GM12872 (cell line): Measurements from ENCODE around the gene GCNT1.

Experiments used
- TF ChIP-seq, protein P1 (sequence below): IDR thresholded peaks from 3 replicates; pipeline ENCODE4 v1.5.1; 2011; ENCODE audit warnings: low read depth, mild to moderate bottlenecking, low read length, moderate library complexity; ENCODE audit not compliant: insufficient read depth

GCNT1 gene

DNA sequence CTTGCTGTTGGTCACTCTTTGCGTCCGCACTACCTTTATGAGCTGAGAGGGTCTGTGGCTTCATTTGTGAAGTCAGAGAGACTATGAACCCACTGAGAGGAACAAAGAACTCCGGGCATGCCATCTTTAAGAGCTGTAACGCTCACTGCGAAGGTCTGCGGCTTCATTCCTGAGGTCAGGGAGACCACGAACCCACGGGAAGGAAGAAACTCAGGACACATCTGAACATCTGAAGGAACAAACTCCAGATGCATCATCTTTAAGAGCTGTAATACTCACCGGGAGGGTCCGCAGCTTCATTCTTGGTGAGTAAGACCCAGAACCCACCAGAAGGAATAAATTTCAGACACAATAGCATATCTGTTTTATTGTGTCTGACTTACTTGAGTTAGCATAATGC is 19.2 kb downstream of the GCNT1 start:
- TF ChIP-seq, protein P1, sequence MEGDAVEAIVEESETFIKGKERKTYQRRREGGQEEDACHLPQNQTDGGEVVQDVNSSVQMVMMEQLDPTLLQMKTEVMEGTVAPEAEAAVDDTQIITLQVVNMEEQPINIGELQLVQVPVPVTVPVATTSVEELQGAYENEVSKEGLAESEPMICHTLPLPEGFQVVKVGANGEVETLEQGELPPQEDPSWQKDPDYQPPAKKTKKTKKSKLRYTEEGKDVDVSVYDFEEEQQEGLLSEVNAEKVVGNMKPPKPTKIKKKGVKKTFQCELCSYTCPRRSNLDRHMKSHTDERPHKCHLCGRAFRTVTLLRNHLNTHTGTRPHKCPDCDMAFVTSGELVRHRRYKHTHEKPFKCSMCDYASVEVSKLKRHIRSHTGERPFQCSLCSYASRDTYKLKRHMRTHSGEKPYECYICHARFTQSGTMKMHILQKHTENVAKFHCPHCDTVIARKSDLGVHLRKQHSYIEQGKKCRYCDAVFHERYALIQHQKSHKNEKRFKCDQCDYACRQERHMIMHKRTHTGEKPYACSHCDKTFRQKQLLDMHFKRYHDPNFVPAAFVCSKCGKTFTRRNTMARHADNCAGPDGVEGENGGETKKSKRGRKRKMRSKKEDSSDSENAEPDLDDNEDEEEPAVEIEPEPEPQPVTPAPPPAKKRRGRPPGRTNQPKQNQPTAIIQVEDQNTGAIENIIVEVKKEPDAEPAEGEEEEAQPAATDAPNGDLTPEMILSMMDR, result no peak

DNA sequence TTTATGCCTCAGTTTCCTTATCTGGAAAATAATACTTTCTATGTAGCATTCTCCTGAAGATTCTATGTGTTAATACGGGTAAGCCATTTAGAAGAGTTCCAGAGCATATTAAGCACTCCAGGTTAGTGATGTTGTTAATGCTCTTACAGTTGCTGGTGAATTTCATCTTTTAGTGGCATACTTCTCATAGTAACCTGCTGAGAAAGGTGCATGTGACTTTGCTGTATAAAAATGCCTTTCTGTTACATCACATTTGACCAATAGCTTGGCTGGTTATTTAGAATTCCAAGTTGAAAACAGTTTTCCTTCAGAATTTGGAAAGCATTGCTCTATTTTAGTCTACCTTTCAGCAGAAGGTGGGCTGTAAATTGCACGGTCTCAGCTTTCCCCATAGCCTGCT is 27.2 kb downstream of the GCNT1 start:
- TF ChIP-seq, protein P1, result no peak

DNA sequence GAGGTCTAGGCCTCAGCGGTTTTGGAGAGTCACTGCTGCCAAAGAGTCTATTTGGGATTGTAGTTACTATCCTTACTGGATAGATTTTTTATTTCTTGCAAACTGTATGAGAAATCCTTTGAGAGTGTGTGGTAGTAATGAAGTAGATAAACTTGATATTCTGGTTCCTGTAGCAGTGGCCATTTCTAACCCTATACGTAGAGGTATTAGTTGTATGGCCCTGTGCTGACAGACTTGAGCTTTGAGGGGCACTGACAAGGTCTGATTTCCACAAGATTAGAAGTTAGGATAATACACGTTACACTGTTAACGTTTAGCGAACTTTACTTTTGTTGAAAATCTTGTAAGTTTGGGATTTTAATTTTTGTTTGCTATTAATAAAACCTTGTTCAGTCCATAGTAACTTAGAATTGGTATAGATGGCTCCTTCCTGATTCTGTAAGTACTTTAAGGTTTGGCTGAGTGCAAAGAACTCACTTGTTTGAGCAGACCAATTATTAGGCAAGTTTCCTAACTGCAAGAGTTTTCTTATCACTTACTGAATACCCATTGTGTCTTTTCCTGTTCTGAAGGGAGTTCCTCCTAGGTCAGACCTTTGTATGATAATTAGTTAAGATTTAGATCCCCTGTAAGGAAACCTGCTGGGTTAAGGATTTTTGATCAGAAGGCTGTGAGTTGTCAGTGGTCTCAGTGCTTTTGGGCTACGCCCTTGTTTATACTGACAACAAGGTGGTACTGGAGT is 31.4 kb downstream of the GCNT1 start:
- TF ChIP-seq, protein P1, result no peak

DNA sequence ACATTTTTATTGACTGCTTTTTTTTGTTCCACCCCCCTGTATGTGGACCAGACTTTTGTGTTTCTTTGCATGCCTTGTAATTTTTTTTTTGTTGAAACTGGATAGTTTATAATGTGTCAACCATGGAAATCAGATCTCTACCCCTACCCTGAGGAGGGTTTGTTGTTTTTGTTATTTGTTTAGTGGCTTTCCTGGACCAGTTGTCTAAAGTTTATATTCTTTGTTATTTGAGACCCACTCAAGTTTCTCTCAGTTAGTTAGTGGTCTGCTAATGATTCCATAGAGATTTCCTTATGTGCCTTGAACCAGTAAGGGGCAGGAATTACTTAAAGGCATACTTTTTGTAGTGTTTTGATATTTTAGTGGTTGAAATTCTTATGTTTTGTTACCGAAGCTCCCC is 41.1 kb downstream of the GCNT1 start:
- TF ChIP-seq, protein P1, result no peak

DNA sequence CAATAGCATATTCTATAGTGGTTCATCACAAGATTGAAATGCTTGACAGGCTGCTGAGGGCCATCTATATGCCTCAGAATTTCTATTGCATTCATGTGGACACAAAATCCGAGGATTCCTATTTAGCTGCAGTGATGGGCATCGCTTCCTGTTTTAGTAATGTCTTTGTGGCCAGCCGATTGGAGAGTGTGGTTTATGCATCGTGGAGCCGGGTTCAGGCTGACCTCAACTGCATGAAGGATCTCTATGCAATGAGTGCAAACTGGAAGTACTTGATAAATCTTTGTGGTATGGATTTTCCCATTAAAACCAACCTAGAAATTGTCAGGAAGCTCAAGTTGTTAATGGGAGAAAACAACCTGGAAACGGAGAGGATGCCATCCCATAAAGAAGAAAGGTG is 43.8 kb downstream of the GCNT1 start:
- TF ChIP-seq, protein P1, result no peak

DNA sequence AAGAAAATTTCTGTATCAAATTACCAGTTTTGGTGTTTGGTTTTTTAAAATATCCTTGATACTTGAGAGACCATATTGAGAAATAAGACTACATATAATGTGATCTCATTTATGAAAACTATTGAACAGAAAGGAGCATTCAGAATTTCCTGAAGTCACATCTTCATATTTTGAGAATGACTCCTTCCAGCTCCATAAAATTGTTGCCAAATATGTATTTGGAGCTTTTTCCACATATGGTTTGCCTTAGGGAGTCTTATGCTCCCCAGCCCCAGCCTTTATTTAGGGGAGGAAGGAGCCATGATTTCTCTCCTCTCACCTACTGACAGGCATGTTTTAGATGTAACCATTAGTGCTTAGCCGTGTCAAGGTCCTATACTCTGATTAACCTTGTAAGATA is 51.1 kb downstream of the GCNT1 start:
- TF ChIP-seq, protein P1, result no peak

DNA sequence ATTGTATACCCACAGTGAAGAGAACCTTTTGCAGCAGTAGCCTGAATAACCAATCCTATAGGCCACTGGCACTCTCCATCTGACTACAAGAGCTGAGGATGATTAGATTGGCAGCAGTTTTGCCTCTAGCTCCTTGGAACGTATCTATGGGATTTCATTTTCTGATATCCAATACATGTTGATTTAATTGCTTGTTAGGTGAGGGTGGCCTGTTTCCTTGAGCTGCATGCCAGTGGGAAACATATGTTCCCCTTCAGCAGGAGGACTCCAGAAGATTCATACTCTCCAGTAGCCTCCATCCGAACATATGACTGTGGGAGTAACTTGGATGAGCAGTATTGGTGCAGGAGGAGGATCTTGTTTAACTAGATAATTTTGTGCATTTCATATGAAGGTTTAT is 51.5 kb downstream of the GCNT1 start:
- TF ChIP-seq, protein P1, result no peak
